SK-N-SH (cell line): ENCODE measurements around the gene NHS. TPM values are rescaled to one million over a fixed set of nuclear protein-coding genes. Genes with fewer than 3 reads are reported as not detected.

Source experiments
- CTCF ChIA-PET: fragments of 300-600, 350-600 bp; formaldehyde crosslinking; extraction: SDS; loops from one replicate; lab custom pipeline; 2021; lab: Yijun Ruan, JAX
- POLR2A ChIA-PET: fragments of 350-600 bp; sonication (Branson Sonifier 250); formaldehyde crosslinking; extraction: SDS; loops from one replicate; lab custom pipeline; 2020; ENCODE audit warnings: antibody characterized with exemption, inconsistent platforms; lab: Yijun Ruan, JAX
- DNase-seq: peaks from one replicate; pipeline ENCODE4 v3.0.0; 2012
- H2AFZ ChIP-seq: fragments of 200-600 bp; sonication (generic); 2 replicates; pipeline ENCODE4 v1.8.1; 2016; ENCODE audit warnings: antibody characterized with exemption, mild to moderate bottlenecking, low read depth
- H3F3A ChIP-seq: fragments of 200-600 bp; sonication (generic); replicated peaks from 2 replicates; pipeline ENCODE3; 2016; ENCODE audit warnings: antibody characterized with exemption, mild to moderate bottlenecking; ENCODE audit not compliant: insufficient read depth
- H3K27ac ChIP-seq, 2 experiments: fragments of 200-500 bp in 1 of 2; fragments of 200-600 bp in 1 of 2; sonication (Bioruptor generic) in 1 of 2; sonication (generic), shearing (Covaris generic) in 1 of 2; 2 replicates each; pipeline versions ENCODE4 v1.5.1 to v1.6.1; 2014 to 2016; ENCODE audit warnings: low read depth in 2 of 2, inconsistent platforms in 1 of 2, low read length in 1 of 2, mild to moderate bottlenecking in 1 of 2, mixed read lengths in 1 of 2
- H3K27me3 ChIP-seq: fragments of 200-600 bp; sonication (generic), shearing (Covaris generic); 2 replicates; pipeline ENCODE4 v1.6.1; 2016; ENCODE audit warnings: mixed run types; ENCODE audit not compliant: insufficient read depth
- H3K36me3 ChIP-seq, 2 experiments: fragments of 200-500 bp in 1 of 2; fragments of 200-600 bp in 1 of 2; sonication (Bioruptor generic) in 1 of 2; sonication (generic) in 1 of 2; replicated peaks in 1 of 2; 2 replicates each; pipeline versions ENCODE3 to v1.5.1; 2014 to 2016; ENCODE audit warnings: low read length in 1 of 2, mild to moderate bottlenecking in 1 of 2; ENCODE audit not compliant: insufficient read depth in 2 of 2, control insufficient read depth in 1 of 2
- H3K4me1 ChIP-seq, 2 experiments: fragments of 200-500 bp in 1 of 2; fragments of 200-600 bp in 1 of 2; sonication (Bioruptor generic) in 1 of 2; sonication (generic), shearing (Covaris generic) in 1 of 2; 2 replicates each; pipeline versions ENCODE4 v1.5.1 to v1.6.1; 2014 to 2016; ENCODE audit warnings: low read depth in 1 of 2, low read length in 1 of 2, mixed run types in 1 of 2; ENCODE audit not compliant: insufficient read depth in 2 of 2, control insufficient read depth in 1 of 2
- H3K4me2 ChIP-seq: fragments of 200-600 bp; sonication (generic), shearing (Covaris generic); 2 replicates; pipeline ENCODE4 v1.6.1; 2017; ENCODE audit warnings: mixed run types
- H3K4me3 ChIP-seq, 2 experiments: fragments of 200-500 bp in 1 of 2; fragments of 200-600 bp in 1 of 2; sonication (Bioruptor generic) in 1 of 2; sonication (generic), shearing (Covaris generic) in 1 of 2; 2 replicates each; pipeline versions ENCODE4 v1.5.1 to v1.8.1; 2014 to 2016; ENCODE audit warnings: low read depth in 2 of 2, inconsistent platforms in 1 of 2, low read length in 1 of 2, mild to moderate bottlenecking in 1 of 2, mixed read lengths in 1 of 2, moderate library complexity in 1 of 2
- H3K79me2 ChIP-seq: fragments of 200-600 bp; sonication (generic); 2 replicates; pipeline ENCODE4 v1.8.1; 2017; ENCODE audit warnings: mild to moderate bottlenecking; ENCODE audit not compliant: insufficient read depth
- H3K9ac ChIP-seq: fragments of 200-600 bp; sonication (generic); 2 replicates; pipeline ENCODE4 v1.6.1; 2017; ENCODE audit warnings: mixed run types
- H3K9me2 ChIP-seq: fragments of 200-600 bp; sonication (generic); 2 replicates; pipeline ENCODE4 v1.6.1; 2017; ENCODE audit warnings: mixed run types
- H3K9me3 ChIP-seq: fragments of 200-600 bp; sonication (generic); 2 replicates; pipeline ENCODE4 v1.6.1; 2017; ENCODE audit warnings: mixed run types, mild to moderate bottlenecking, moderate library complexity
- H4K20me1 ChIP-seq: fragments of 200-600 bp; sonication (generic); 2 replicates; pipeline ENCODE4 v1.6.1; 2017; ENCODE audit warnings: mild to moderate bottlenecking, mixed run types; ENCODE audit not compliant: insufficient read depth
- CHD2 ChIP-seq: fragments of 150-350 bp; IDR thresholded peaks from 2 replicates; pipeline ENCODE4 v1.6.1; 2018; ENCODE audit warnings: low read length; ENCODE audit not compliant: partially characterized antibody
- ELF1 ChIP-seq: IDR thresholded peaks from 2 replicates; pipeline ENCODE4 v1.4.0; 2012
- GATA2 ChIP-seq: sonication (generic); formaldehyde crosslinking; IDR thresholded peaks from 2 replicates; pipeline ENCODE4 v1.5.0; 2020; ENCODE audit warnings: mild to moderate bottlenecking, missing genetic modification reagents
- JUND ChIP-seq: IDR thresholded peaks from 2 replicates; pipeline ENCODE4 v1.4.0; 2012
- MEF2A ChIP-seq: IDR thresholded peaks from 2 replicates; pipeline ENCODE4 v1.4.0; 2012; ENCODE audit warnings: low read depth, borderline replicate concordance
- NRF1 ChIP-seq: IDR thresholded peaks from 2 replicates; pipeline ENCODE4 v1.6.1; 2012; ENCODE audit warnings: low read depth, mild to moderate bottlenecking, low read length
- RCOR1 ChIP-seq: fragments of 150-350 bp; IDR thresholded peaks from 2 replicates; pipeline ENCODE4 v1.6.1; 2017; ENCODE audit warnings: antibody characterized with exemption, low read length
- SIN3A ChIP-seq: IDR thresholded peaks from 2 replicates; pipeline ENCODE4 v1.6.1; 2012; ENCODE audit warnings: low read depth, mild to moderate bottlenecking, low read length, moderate library complexity, borderline replicate concordance
- TAF1 ChIP-seq: IDR thresholded peaks from 2 replicates; pipeline ENCODE4 v1.6.1; 2012; ENCODE audit warnings: low read depth, mild to moderate bottlenecking, low read length, moderate library complexity, borderline replicate concordance
- WGBS: methylation state at CpG from one replicate; pipeline ENCODE4 v1.1.6; 2017; ENCODE audit warnings: low lambda C conversion rate; 5-methylcytosine and 5-hydroxymethylcytosine counted together
- polyA plus RNA-seq, 3 experiments: library from polyadenylated mRNA; depleted of rRNA; stranded (reverse); fragments of >200 nt; gene quantifications; 2 replicates each; pipeline ENCODE4 v1.2.3, GENCODE V29; 2012
- TF ChIP-seq, protein P1 (sequence below): IDR thresholded peaks from 2 replicates; pipeline ENCODE4 v1.6.1; 2012; ENCODE audit warnings: mild to moderate bottlenecking, low read depth, low read length, moderate library complexity
- TF ChIP-seq, protein P2 (sequence below): IDR thresholded peaks from 2 replicates; pipeline ENCODE4 v1.4.0; 2012; ENCODE audit warnings: low read depth, borderline replicate concordance
- TF ChIP-seq, protein P3 (sequence below): IDR thresholded peaks from 2 replicates; pipeline ENCODE4 v1.4.0; 2012; ENCODE audit warnings: low read depth, borderline replicate concordance
- TF ChIP-seq, protein P4 (sequence below): IDR thresholded peaks from 2 replicates; pipeline ENCODE4 v1.4.0; 2012; ENCODE audit warnings: low read depth
- TF ChIP-seq, protein P5 (sequence below): IDR thresholded peaks from 2 replicates; pipeline ENCODE4; 2012
- TF ChIP-seq, protein P6 (sequence below): fragments of 200-600 bp; sonication (generic); IDR thresholded peaks from 2 replicates; pipeline ENCODE4 v1.6.1; 2017; ENCODE audit warnings: antibody characterized with exemption, mild to moderate bottlenecking, moderate library complexity

NHS gene
- polyA plus RNA-seq, 1 of the 3 experiments (the other 2 are of a cell fraction), result 1.0 TPM

DNA sequence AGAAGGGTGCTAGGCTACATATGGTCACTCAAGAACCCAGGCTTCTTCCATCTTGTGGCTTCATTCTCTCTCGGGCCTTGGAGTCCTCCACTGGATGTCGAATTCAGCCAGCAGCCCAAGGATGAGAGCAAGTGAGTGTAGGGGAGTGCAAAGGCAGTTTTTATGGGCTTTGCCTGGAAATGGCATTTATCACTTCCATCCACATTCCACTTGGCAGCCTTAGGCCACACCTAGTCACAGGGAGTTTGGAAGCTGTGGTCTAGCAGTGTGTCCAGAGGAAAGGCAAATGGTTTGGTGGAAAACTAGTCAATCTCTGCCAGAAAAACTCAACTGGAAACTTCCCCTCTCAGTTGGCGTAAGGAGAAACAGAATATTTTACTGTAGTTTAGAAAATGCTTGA is 59.0 kb downstream of the NHS start (continued):
- TF ChIP-seq, protein P1, sequence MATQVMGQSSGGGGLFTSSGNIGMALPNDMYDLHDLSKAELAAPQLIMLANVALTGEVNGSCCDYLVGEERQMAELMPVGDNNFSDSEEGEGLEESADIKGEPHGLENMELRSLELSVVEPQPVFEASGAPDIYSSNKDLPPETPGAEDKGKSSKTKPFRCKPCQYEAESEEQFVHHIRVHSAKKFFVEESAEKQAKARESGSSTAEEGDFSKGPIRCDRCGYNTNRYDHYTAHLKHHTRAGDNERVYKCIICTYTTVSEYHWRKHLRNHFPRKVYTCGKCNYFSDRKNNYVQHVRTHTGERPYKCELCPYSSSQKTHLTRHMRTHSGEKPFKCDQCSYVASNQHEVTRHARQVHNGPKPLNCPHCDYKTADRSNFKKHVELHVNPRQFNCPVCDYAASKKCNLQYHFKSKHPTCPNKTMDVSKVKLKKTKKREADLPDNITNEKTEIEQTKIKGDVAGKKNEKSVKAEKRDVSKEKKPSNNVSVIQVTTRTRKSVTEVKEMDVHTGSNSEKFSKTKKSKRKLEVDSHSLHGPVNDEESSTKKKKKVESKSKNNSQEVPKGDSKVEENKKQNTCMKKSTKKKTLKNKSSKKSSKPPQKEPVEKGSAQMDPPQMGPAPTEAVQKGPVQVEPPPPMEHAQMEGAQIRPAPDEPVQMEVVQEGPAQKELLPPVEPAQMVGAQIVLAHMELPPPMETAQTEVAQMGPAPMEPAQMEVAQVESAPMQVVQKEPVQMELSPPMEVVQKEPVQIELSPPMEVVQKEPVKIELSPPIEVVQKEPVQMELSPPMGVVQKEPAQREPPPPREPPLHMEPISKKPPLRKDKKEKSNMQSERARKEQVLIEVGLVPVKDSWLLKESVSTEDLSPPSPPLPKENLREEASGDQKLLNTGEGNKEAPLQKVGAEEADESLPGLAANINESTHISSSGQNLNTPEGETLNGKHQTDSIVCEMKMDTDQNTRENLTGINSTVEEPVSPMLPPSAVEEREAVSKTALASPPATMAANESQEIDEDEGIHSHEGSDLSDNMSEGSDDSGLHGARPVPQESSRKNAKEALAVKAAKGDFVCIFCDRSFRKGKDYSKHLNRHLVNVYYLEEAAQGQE, result no peak
- TF ChIP-seq, protein P2, sequence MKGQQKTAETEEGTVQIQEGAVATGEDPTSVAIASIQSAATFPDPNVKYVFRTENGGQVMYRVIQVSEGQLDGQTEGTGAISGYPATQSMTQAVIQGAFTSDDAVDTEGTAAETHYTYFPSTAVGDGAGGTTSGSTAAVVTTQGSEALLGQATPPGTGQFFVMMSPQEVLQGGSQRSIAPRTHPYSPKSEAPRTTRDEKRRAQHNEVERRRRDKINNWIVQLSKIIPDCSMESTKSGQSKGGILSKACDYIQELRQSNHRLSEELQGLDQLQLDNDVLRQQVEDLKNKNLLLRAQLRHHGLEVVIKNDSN, result no peak
- TF ChIP-seq NRF1, result no peak
- TF ChIP-seq, all 33 proteins: peak for 0

DNA sequence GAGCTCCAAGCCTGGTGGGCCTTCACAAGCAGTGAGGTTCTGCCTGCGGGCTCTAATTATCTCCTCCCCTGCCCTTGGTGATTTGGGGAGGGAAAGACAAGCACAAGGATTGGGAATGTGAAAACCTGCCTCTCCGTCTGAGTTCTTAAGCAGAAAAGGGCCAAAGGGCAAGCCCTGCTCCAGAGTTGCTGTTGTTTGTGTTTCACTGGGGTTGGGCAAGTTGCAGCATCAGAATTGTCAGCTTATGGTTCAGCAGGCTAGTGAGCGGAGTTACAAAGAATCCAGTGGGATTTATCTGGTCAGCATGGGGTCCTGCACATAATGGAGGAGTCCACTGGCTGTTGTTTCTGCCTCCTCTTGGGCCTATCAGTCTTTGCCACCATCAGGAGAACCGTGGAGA is 60.5 kb downstream of the NHS start:
- Histone ChIP-seq H3K4me2 (no peak overlapping the region), H3K27ac (no peak overlapping the region), H3F3A (no peaks in the 10 kb centered on the region), H2AFZ (no peak overlapping the region), H3K79me2 (no peaks in the 10 kb centered on the region), H3K9me3 (no peaks in the 10 kb centered on the region), H3K27me3 (no peaks in the 10 kb centered on the region; the same call in 1 of the 2 replicates), H3K9me2 (no peaks in the 10 kb centered on the region), H3K4me1 (no peaks in the 10 kb centered on the region), H3K36me3 (no peaks in the 10 kb centered on the region), H3K4me3 (no peak overlapping the region), H3K9ac (no peak overlapping the region), H4K20me1 (no peaks in the 10 kb centered on the region)
- no peak for DNase-seq
- ChIA-PET CTCF (no interaction called here), POLR2A (no interaction called here)
- 49% methylated on average over 2 of the region's 4 CpGs for WGBS
- TF ChIP-seq ELF1 (no peak), RCOR1 (no peak), TAF1 (no peak), MEF2A (no peak), SIN3A (no peak), GATA2 (CRISPR knock-in tag) (no peak), JUND (no peak), CHD2 (no peak)
- TF ChIP-seq, protein P3, sequence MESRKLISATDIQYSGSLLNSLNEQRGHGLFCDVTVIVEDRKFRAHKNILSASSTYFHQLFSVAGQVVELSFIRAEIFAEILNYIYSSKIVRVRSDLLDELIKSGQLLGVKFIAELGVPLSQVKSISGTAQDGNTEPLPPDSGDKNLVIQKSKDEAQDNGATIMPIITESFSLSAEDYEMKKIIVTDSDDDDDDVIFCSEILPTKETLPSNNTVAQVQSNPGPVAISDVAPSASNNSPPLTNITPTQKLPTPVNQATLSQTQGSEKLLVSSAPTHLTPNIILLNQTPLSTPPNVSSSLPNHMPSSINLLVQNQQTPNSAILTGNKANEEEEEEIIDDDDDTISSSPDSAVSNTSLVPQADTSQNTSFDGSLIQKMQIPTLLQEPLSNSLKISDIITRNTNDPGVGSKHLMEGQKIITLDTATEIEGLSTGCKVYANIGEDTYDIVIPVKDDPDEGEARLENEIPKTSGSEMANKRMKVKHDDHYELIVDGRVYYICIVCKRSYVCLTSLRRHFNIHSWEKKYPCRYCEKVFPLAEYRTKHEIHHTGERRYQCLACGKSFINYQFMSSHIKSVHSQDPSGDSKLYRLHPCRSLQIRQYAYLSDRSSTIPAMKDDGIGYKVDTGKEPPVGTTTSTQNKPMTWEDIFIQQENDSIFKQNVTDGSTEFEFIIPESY, result no peak
- TF ChIP-seq, protein P4, sequence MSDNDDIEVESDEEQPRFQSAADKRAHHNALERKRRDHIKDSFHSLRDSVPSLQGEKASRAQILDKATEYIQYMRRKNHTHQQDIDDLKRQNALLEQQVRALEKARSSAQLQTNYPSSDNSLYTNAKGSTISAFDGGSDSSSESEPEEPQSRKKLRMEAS, result no peak
- TF ChIP-seq, protein P5, sequence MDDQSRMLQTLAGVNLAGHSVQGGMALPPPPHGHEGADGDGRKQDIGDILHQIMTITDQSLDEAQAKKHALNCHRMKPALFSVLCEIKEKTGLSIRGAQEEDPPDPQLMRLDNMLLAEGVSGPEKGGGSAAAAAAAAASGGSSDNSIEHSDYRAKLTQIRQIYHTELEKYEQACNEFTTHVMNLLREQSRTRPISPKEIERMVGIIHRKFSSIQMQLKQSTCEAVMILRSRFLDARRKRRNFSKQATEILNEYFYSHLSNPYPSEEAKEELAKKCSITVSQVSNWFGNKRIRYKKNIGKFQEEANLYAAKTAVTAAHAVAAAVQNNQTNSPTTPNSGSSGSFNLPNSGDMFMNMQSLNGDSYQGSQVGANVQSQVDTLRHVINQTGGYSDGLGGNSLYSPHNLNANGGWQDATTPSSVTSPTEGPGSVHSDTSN, result no peak
- TF ChIP-seq, protein P6, sequence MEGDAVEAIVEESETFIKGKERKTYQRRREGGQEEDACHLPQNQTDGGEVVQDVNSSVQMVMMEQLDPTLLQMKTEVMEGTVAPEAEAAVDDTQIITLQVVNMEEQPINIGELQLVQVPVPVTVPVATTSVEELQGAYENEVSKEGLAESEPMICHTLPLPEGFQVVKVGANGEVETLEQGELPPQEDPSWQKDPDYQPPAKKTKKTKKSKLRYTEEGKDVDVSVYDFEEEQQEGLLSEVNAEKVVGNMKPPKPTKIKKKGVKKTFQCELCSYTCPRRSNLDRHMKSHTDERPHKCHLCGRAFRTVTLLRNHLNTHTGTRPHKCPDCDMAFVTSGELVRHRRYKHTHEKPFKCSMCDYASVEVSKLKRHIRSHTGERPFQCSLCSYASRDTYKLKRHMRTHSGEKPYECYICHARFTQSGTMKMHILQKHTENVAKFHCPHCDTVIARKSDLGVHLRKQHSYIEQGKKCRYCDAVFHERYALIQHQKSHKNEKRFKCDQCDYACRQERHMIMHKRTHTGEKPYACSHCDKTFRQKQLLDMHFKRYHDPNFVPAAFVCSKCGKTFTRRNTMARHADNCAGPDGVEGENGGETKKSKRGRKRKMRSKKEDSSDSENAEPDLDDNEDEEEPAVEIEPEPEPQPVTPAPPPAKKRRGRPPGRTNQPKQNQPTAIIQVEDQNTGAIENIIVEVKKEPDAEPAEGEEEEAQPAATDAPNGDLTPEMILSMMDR, result no peak
